ENCODE results near the gene KIF1B.

DNA sequence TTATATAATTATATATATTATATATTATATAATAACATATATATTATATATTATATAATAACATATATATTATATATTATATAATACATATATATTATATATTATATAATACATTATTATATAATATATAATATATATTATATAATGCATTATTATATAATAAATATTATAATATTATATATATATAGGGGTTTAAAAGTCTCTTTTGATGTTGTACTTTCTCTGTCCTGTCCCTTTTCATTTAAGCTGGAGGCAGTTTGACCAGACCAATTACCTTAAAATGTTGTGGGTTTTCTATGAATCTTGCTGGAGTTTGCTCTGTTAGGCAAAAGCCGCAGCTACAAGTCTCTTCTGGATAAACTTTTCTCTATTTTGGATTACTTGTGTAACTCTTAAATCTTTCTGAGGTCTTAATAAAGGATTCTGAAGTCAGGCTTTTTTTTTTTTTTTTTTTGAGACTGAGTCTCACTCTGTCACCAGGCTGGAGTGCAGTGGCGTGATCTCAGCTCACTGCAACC lies 22.2 kb upstream of the KIF1B start:
- TF ChIP-seq ZFP3 (CRISPR knock-in tag; IDR thresholded peaks at IDR 0.05) (no peak), ZNF70 (CRISPR knock-in tag; IDR thresholded peaks at IDR 0.05) (no peak), ZFP30 (CRISPR knock-in tag; IDR thresholded peaks at IDR 0.05) (no peak), GLIS3 (CRISPR knock-in tag; IDR thresholded peaks at IDR 0.05) (no peak), TOX (CRISPR knock-in tag; IDR thresholded peaks at IDR 0.05; ENCODE audit: borderline replicate concordance) (no peak), RARB (CRISPR knock-in tag; IDR thresholded peaks at IDR 0.05) (no peak)

All from SK-N-SH treated with all-trans-retinoic acid at 6 μM for 48 hours (cell line).